CD14-positive monocyte (primary cell): Measurements from ENCODE around the gene MICAL2. TPM values are rescaled to one million over a fixed set of nuclear protein-coding genes. Genes with fewer than 3 reads are reported as not detected.

Experiments used
- DNase-seq, 3 donors: peaks; one replicate each; pipeline ENCODE4 v3.0.0-alpha.2; 2011 to 2022
- H2AFZ ChIP-seq: 2 replicates; pipeline ENCODE4 v1.6.0; 2012; ENCODE audit warnings: mild to moderate bottlenecking, low read depth, low read length, inconsistent platforms; ENCODE audit not compliant: insufficient read depth, poor library complexity, severe bottlenecking
- H3K27ac ChIP-seq, 2 donors: 1 replicate in 1 of 2; 2 replicates in 1 of 2; pipeline ENCODE4 v1.5.1; 2012 to 2013; ENCODE audit warnings: low read length in 2 of 2, control low read depth in 1 of 2, inconsistent platforms in 1 of 2, low read depth in 1 of 2, mild to moderate bottlenecking in 1 of 2
- H3K27me3 ChIP-seq, 2 donors: one replicate each; pipeline versions ENCODE4 v1.6.0 to v1.6.1; 2011 to 2013; ENCODE audit warnings: low read length in 2 of 2; ENCODE audit not compliant: control insufficient read depth in 2 of 2, insufficient read depth in 2 of 2
- H3K36me3 ChIP-seq, 2 donors: replicated peaks in 1 of 2; 1 replicate in 1 of 2; 2 replicates in 1 of 2; pipeline versions ENCODE4 v1.5.1 to v1.6.1; 2012 to 2013; ENCODE audit warnings: low read length in 2 of 2, control low read depth in 1 of 2, inconsistent platforms in 1 of 2, mild to moderate bottlenecking in 1 of 2; ENCODE audit not compliant: insufficient read depth in 2 of 2, control insufficient read depth in 1 of 2
- H3K4me1 ChIP-seq, 2 donors: 1 replicate in 1 of 2; 2 replicates in 1 of 2; pipeline versions ENCODE4 v1.5.1 to v1.6.1; 2012 to 2013; ENCODE audit warnings: low read length in 2 of 2, control low read depth in 1 of 2, inconsistent platforms in 1 of 2, mild to moderate bottlenecking in 1 of 2, moderate library complexity in 1 of 2; ENCODE audit not compliant: insufficient read depth in 2 of 2, control insufficient read depth in 1 of 2
- H3K4me2 ChIP-seq: replicated peaks from 2 replicates; pipeline ENCODE3; 2012; ENCODE audit warnings: low read length, moderate library complexity, mild to moderate bottlenecking; ENCODE audit not compliant: poor library complexity, severe bottlenecking; ENCODE audit errors: extremely low read depth
- H3K4me3 ChIP-seq, 3 experiments: fragments of 200-600 bp in 1 of 3; sonication (generic) in 1 of 3; replicated peaks in 1 of 3; 1 replicate in 2 of 3; 2 replicates in 1 of 3; pipeline ENCODE4 v1.5.1; 2011 to 2013; ENCODE audit warnings: low read length in 3 of 3, mild to moderate bottlenecking in 3 of 3, control low read depth in 2 of 3, low read depth in 2 of 3, inconsistent platforms in 1 of 3, moderate library complexity in 1 of 3
- H3K79me2 ChIP-seq: 2 replicates; pipeline ENCODE4 v1.6.0; 2012; ENCODE audit warnings: mild to moderate bottlenecking, control low read depth, inconsistent platforms, low read length, moderate library complexity; ENCODE audit not compliant: insufficient read depth
- H3K9ac ChIP-seq: 2 replicates; pipeline ENCODE4 v1.6.0; 2017; ENCODE audit warnings: low read length, mild to moderate bottlenecking; ENCODE audit not compliant: insufficient read depth, poor library complexity, severe bottlenecking
- H3K9me3 ChIP-seq, 2 donors: replicated peaks in 1 of 2; 1 replicate in 1 of 2; 2 replicates in 1 of 2; pipeline versions ENCODE4 v1.5.1 to v1.6.1; 2012 to 2013; ENCODE audit warnings: low read length in 2 of 2, control low read depth in 1 of 2; ENCODE audit not compliant: control insufficient read depth in 1 of 2, insufficient read depth in 1 of 2
- H4K20me1 ChIP-seq: 2 replicates; pipeline ENCODE4 v1.6.0; 2012; ENCODE audit warnings: mild to moderate bottlenecking, low read length, control low read depth, moderate library complexity; ENCODE audit not compliant: insufficient read depth
- H3K27ac Mint-ChIP-seq, 7 donors: one replicate each; pipeline ENCODE4 v1.8.0; 2020; ENCODE audit warnings: mild to moderate bottlenecking in 7 of 7, mixed read lengths in 7 of 7, moderate library complexity in 6 of 7, inconsistent platforms in 2 of 7
- H3K27me3 Mint-ChIP-seq, 3 donors: one replicate each; pipeline ENCODE4 v1.8.0; 2021 to 2022; ENCODE audit warnings: low read depth in 3 of 3, mild to moderate bottlenecking in 3 of 3, mixed read lengths in 3 of 3, moderate library complexity in 3 of 3, inconsistent platforms in 1 of 3
- H3K36me3 Mint-ChIP-seq, 2 donors: one replicate each; pipeline ENCODE4 v1.8.0; 2020; ENCODE audit warnings: mixed read lengths in 2 of 2, inconsistent platforms in 1 of 2, mild to moderate bottlenecking in 1 of 2
- H3K4me1 Mint-ChIP-seq: one replicate; pipeline ENCODE4 v1.8.0; 2020; ENCODE audit warnings: mild to moderate bottlenecking, mixed read lengths
- H3K4me3 Mint-ChIP-seq, 2 donors: one replicate each; pipeline ENCODE4 v1.8.0; 2020; ENCODE audit warnings: mild to moderate bottlenecking in 2 of 2, mixed read lengths in 2 of 2, moderate library complexity in 1 of 2
- H3K9me3 Mint-ChIP-seq, 7 donors: one replicate each; pipeline ENCODE4 v1.8.0; 2020 to 2022; ENCODE audit warnings: mixed read lengths in 7 of 7, mild to moderate bottlenecking in 6 of 7, moderate library complexity in 6 of 7, inconsistent platforms in 2 of 7
- WGBS: methylation state at CpG from one replicate; pipeline ENCODE4 v1.1.5; 2013; ENCODE audit warnings: missing lambda C conversion rate; ENCODE audit not compliant: insufficient coverage; 5-methylcytosine and 5-hydroxymethylcytosine counted together
- intact Hi-C, 2 donors: fragments of 100-400 bp; cut with micrococcal nuclease; formaldehyde crosslinking; loops; one replicate each; pipeline versions ENCODE4 v1.15.0 to v1.15.1; 2023
- polyA plus RNA-seq, 3 donors: library from polyadenylated mRNA; depleted of rRNA in 1 of 3; unstranded in 2 of 3; stranded (reverse) in 1 of 3; fragments of 300-500 nt in 2 of 3; fragments of >200 nt in 1 of 3; fragmentation: Illumina TruSeq in 2 of 3; gene quantifications; 1 replicate in 2 of 3; 2 replicates in 1 of 3; pipeline ENCODE4 v1.2.3, GENCODE V29; 2012 to 2021
- TF ChIP-seq, protein P1 (sequence below): fragments of 200-600 bp; IDR thresholded peaks from one replicate; pipeline ENCODE4 v1.8.0; 2022; ENCODE audit warnings: antibody characterized with exemption, mild to moderate bottlenecking

MICAL2 gene
- polyA plus RNA-seq, 3 donors = 39.8 to 72.5 (median 44.0) TPM

DNA sequence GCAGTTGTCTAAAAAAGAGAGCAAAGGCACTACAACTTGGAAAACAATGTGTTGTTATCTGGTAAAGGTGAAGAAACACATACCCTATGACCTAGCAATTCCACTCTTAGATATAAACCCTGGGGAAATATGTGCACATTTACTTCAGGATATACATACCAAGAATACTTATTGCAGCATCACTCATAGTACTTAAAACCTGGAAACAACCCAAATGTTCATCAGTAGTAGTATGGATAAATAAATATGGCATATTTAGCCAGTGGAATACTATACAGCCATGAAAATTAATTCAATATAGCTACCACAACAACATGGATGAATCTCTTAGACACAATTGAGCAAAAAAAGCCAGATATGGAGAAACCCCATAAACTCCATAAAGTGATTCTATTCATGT, 26.1 kb upstream of the MICAL2 start:
- Mint-ChIP-seq H3K27ac (no peak overlapping the region), H3K4me3 (no peak overlapping the region), H3K36me3 (no peaks in the 10 kb centered on the region), H3K4me1 (peaks cover 42% of the 10 kb centered on the region), H3K9me3 (peaks cover 0 to 2% (median 0%) of the 10 kb centered on the region in 7 donors), H3K27me3 (peaks cover 0 to 9% (median 5%) of the 10 kb centered on the region in 3 donors)
- DNase-seq = no peak
- no peak overlapping the region for H3K4me3 ChIP-seq
- H3K4me1 ChIP-seq = peaks cover 41 to 42% of the 10 kb centered on the region in 2 donors
- intact Hi-C loops = no loop called here
- H3K36me3 ChIP-seq = no peaks in the 10 kb centered on the region
- H2AFZ ChIP-seq = no peak overlapping the region
- H4K20me1 ChIP-seq = no peaks in the 10 kb centered on the region
- TF ChIP-seq, protein P1, sequence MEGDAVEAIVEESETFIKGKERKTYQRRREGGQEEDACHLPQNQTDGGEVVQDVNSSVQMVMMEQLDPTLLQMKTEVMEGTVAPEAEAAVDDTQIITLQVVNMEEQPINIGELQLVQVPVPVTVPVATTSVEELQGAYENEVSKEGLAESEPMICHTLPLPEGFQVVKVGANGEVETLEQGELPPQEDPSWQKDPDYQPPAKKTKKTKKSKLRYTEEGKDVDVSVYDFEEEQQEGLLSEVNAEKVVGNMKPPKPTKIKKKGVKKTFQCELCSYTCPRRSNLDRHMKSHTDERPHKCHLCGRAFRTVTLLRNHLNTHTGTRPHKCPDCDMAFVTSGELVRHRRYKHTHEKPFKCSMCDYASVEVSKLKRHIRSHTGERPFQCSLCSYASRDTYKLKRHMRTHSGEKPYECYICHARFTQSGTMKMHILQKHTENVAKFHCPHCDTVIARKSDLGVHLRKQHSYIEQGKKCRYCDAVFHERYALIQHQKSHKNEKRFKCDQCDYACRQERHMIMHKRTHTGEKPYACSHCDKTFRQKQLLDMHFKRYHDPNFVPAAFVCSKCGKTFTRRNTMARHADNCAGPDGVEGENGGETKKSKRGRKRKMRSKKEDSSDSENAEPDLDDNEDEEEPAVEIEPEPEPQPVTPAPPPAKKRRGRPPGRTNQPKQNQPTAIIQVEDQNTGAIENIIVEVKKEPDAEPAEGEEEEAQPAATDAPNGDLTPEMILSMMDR = no peak
- no peak overlapping the region for H3K27ac ChIP-seq
- no peaks in the 10 kb centered on the region for H3K9me3 ChIP-seq
- no peaks in the 10 kb centered on the region for H3K27me3 ChIP-seq
- H3K4me2 ChIP-seq = no peak overlapping the region
- H3K79me2 ChIP-seq = no peaks in the 10 kb centered on the region
- H3K9ac ChIP-seq = no peak overlapping the region

DNA sequence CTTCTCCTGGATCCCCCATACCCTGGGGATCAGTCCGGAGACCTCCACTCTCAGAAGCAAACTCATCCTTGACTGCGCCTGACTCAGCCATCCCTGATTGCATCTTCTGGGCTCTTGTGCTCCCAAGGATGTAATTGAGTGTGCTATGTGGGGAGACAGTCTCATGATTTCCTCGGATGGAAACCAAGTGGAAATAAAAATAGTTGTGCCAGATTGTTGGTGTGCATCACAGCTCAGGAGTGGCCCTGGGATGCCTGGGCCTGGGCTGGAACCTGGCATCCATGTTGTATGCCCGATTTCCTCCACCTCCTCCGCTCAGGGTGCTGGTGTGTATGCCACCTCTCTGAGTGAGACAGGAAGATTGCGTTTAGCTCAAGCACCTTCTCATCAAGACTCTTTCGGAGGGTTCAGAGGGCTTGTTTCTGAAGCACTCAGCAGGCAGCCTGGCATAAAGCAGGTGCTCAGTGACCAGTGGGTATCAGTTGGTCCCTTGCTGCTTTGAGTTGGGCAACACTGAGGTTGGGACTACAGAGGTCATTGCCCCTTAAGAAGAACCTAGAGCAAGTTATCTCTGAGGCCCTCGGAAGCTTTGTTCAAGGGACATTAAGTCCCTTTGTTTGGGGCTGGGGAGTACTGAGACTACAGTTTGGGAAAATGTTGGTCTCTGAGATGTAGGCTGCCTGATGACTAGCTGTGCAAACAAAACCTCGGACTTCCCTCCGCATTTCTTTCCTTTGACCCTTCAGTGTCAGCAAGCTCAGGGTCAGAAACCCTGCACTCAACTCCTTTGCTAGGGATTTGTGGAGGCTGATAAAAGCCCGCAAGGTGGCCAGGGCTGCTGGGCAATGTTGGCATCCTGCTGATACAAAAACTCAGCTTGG, 24.8 kb upstream of the MICAL2 start:
- Histone ChIP-seq H3K27ac (peak overlapping the region; percentile 81 to 86), H3K9ac (no peak overlapping the region), H3K36me3 (no peaks in the 10 kb centered on the region), H3K4me2 (peak overlapping the region; percentile 46), H3K4me3 (peak overlapping the region in 1 of 3 experiments; percentile 60), H3K9me3 (no peaks in the 10 kb centered on the region), H3K4me1 (peaks cover 54 to 55% of the 10 kb centered on the region in 2 donors), H4K20me1 (no peaks in the 10 kb centered on the region), H3K27me3 (no peaks in the 10 kb centered on the region), H3K79me2 (no peaks in the 10 kb centered on the region), H2AFZ (no peak overlapping the region)
- no peaks in the 10 kb centered on the region for H3K36me3 Mint-ChIP-seq
- H3K27me3 Mint-ChIP-seq = peaks cover 0 to 10% (median 3%) of the 10 kb centered on the region in 3 donors
- H3K27ac Mint-ChIP-seq = peak overlapping the region in 3 of 7 donors; percentile 60 to 87 (median 73)
- TF ChIP-seq, protein P1 = no peak
- peaks cover 0 to 5% (median 0%) of the 10 kb centered on the region in 7 donors for H3K9me3 Mint-ChIP-seq
- intact Hi-C loops = no loop called here
- H3K4me3 Mint-ChIP-seq = peak overlapping the region in 1 of 2 donors; percentile 57
- 94% methylated on average over 6 of the region's 11 CpGs for WGBS
- H3K4me1 Mint-ChIP-seq = peaks cover 55% of the 10 kb centered on the region
- no peak for DNase-seq
